KG1 (cell line): ENCODE results near the gene ZBTB7C.

Source experiments
- DNase-seq: peaks from one replicate; lab custom pipeline; 2025; lab: John Stamatoyannopoulos, UW

ZBTB7C gene

DNA sequence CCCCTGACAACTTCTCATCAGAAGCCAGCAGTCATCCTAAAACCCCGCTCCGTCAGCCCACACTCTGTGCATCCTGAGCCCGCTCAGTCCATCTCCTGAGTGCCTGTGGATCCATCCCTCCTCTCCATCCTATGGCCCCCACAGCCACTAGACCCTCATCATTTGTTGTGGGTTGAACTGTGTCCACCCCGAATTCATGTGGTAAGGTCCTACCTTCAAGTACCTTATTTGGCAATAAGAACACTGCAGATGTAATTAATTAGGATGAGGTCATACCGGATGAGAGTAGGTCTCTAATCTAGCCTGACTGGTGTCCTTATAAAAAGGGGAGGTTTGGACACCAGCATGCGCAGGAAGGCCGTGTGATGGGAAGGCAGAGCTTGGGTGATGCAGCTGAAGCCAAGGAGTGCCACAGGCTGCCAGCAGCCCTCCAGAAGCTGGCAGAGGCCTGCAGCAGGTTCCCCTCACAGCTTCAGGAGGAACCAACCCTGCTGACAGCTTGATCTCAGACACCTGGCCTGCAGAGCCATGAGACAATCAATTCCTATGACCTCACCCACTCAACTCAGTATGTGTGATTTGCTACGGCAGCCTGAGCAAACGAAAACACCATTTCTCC, 192.4 kb downstream of the ZBTB7C start:
- DNase-seq: no peak

DNA sequence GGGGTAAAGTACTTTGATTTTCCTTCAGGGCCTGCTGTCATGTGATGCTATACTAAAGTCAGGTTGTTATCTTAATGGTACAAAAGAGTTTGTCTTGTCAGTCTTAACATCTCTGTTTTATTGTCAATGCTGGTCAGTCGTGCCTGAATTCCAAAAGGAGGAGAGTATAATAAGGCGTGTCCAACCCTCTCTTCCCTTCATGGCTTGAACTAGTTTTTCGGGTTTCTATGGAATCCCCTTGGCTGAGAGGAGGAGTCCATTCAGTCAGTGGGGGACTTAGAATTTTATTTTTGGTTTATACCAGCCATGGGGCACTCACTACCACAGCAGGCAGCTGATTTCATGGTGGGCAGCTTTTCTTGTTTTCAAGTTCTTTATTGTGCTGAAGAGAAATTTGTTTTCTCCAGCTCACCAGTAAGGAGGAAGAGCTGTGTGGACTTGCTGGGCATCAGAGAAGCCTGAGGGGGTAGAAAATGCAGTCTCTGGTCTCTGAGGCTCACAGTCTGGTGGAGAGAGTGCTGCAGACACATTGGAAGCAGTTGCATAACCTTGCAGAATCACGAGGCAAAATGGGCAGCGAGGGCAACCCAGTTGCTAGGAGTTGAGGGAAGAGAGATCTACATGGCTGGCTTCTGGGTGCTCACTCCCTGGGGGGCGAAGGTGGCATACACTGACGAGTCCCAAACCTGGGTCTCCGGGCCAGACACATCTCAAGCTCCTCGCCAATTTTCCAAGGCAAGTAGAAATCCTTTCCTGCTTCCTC, 193.1 kb downstream of the ZBTB7C start:
- DNase-seq: no peak

DNA sequence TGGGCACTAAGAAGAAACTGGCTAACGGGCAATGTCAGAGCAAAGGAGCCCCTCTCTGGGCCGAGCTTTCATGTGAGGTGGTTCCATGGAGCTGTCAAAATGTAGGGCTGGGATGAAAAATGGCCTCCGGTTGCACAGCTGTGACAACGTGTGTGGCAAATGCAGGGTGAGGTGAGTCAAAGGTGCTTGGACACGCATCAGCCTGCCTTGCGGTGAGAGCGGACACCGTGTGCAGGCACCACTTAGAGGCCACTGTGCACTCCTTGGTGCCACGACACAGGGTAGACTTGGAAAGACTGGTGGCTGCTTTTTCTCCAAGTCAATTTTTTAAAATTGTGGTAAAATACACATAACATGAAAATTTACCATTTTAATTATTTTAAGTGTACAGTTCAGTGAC, 195.4 kb downstream of the ZBTB7C start:
- DNase-seq: no peak

DNA sequence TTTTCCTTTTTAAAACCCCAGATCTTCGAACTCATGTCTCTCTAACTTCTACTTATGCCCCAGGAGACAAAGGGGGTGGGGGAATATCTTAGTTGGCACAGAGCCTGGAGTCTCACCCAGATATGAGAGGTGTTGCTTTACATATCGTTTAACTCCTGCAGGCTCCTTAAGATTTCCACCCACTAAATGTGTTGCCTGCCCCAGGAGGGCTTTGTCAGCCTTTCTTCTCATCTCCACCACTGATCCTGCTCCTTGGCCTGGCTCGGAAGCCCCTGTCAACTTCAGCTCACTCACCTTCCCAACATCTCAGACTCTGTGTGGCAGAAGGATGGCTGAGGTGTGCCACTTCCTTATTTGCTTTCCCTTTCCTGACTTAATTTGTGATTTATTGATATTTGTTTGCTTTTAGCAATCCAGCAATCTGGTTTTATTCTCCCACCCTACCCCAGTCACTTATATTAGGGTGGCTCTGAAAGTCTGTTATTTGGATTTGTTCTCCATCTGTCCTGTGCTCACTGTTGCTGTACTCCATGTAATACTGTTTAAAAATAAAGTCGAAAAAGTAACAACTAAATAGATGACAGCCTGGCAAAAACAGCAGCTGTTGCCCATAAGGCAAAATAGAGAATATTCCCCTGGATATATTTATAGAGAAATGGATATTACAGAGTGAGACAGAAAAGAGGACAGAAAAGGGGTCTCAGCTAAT, 200.6 kb downstream of the ZBTB7C start:
- no peak for DNase-seq

DNA sequence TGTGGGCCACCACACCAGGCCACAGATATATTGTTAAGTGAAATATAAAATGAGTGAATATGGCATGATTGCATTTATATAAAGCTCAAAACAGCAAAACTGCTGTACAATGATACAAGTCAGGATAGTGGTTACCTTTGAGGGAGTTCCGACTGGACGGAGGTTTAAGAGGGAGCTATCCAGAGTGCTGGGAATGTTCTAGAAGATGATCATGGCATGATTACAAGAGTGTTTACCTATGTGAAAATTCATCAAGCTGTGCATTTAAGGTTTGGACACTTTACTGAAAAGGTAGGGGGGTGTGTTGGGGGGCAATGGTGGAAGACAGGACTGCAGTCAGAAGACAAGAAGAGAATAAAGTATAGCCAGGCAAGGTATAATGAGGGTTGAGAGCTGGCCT, 201.4 kb downstream of the ZBTB7C start:
- no peak for DNase-seq

DNA sequence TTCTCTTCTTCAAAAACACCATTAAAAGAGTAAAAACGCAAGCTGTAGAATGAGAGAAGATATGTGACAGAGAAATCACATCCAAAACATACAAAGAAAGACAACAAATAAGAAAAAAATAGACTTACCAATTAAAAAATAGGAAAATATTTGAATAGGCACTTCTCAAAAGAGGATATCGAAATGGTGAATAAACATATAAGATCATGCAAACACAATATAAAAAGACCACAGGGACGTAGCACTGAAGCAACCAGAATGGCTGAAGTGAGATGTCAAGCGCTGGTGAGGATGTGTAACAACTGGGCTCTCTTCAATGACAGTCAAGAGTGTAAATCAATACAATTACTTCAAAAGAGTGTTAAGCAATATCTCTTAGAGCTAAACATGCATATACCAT, 202.3 kb downstream of the ZBTB7C start:
- no peak for DNase-seq

DNA sequence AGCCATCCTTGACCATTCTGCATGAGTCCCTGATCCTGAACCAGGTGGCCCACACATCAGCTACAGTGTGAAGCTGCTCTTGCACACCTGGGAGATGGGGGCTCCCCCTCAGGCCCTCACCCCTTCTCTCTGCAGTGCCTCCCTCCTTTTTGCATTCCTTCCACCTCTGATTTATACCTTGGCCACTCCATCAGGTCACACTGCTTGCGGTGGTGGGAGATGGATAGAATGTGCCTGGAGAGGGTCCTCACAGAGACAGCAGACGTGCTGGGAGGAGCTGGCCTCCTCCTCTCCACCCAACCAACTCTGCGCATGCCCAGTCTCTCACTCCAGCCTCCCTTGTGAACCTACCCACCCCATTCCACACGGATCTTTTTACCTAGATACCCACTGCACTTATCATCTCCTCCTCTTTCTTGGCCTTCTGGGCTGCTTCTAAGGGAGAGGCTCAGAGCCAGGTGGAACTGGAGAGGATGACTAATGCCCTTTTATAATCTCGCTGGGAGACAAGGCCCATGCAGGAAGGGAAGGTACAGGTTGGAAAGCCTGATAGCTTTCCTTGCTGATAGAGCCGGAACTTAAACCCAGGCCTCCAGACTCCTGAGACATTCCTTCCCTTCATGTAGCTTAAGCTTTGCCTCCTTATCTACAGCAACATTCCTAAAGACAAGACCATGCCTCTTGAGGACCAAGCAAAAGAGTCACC, 205.1 kb downstream of the ZBTB7C start:
- no peak for DNase-seq

DNA sequence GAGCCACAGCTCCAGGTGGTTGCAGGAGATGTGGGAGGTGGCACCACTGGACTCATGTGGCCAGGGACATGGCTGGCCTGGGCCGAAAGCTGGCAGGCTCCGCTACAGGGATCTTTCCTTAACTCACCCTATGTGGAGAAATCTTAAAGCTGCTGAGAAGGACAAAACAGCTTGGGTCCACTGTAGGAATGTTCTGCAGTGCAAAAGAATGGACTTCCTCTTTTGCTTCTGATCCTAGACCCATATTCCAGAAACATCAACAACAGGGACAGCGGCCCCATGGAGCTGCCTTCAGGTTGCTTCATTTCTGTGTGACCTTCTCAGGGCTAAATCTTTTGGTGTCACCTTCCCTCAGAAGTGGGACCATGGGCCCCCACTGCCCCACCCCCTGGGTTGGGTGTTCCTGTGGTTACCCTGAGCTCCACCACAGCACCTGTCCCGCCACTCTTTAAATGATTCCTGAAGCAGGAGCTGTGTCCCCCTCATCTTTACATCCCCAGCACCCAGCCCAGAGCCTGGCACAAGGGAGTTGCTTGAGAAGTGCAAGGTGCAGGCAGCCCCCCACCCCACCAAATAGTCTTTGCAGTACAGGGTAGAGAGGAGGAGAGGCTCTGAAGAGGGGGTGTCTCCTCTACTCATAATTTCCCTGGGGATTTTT, 205.8 kb downstream of the ZBTB7C start:
- no peak for DNase-seq

DNA sequence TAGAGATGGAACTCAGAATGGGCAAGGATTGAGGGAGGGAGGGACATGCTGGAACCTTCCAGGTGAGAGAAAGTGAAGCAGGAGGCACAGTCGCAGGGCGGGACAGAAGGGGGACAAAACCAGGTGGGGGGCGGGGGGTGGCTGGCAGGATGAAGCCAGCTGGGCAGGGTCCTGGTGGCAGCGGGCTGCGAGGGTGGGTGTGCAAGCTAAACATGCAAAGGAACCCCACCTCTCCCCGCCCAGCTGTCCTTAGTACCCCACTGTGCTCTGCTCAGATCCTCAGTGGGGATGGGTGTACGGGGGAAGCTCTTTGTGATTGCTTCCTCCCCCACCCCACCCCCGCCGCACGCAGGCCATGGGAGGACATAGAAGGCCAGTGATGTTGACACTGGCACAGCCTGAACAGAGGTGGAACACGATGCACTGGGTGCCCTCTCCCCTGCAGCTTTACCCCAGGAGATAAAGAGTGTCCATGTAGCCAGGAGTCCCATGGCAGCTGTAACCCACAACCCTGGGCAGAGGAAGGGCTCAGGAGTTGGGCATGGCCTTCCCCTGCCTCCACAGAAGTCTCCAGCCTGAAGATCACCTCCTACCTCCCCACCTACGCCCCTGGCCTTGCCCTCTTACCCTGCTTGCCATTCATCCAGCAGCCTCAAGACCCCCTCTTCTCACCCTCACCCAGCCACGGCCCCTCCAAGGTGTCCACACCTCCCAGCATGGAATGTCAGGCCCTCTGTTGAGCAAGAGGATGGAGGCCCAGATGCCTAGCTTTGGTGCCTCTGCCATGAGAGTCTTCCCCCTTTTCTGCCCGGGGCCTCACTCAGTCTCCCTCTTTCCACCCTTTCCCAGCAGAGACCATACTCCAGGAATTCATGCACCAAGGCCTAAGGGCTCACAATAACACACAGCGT, 206.6 kb downstream of the ZBTB7C start:
- no peak for DNase-seq

DNA sequence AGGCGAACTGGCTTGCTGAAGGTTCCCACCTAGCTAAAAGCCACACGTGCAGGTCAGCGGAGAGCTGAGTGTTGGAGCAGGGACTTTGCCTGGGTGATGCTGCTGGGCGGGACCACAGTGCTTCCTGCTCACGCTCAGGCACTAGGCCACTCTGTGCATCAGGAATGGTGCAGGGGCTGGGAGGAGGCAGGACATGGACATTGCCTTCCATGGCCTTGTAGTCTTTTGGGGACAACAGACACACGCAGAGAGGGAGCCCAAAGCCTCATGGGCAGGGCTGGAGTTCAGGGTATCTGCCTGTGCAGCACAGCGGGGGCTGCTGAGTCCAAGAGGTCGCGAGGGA, 207.2 kb downstream of the ZBTB7C start:
- no peak for DNase-seq

DNA sequence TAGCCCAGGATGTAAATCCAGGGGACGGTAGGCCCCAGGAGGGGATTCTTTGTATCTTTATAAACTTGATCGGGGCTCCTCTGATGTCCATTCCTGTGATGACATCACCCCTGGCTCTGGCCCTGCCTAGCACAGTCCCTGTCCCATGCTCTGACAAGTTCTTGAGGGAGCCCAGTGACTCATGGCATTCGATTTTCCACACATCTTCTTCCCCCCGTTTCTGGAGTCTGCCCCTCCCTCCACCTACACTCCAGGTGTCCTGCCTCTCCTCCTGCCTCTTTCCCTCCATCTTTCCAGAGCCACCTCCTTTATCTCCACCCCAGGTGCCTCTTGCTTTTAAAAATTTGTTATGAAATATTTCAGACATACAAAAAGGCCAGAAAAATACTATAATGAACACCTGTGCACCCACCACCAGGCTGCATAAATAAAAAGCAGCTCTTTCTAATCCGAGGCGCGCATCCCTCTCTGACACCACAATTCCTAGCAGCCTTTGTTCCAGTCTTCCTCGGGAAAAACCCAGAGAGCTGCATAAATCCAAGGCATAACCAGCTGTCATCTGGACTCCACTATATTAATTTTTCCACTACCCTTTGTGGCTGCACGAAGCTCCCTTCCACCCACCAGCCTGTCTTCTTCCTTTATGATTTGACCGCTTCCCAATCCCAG, 207.7 kb downstream of the ZBTB7C start:
- no peak for DNase-seq

DNA sequence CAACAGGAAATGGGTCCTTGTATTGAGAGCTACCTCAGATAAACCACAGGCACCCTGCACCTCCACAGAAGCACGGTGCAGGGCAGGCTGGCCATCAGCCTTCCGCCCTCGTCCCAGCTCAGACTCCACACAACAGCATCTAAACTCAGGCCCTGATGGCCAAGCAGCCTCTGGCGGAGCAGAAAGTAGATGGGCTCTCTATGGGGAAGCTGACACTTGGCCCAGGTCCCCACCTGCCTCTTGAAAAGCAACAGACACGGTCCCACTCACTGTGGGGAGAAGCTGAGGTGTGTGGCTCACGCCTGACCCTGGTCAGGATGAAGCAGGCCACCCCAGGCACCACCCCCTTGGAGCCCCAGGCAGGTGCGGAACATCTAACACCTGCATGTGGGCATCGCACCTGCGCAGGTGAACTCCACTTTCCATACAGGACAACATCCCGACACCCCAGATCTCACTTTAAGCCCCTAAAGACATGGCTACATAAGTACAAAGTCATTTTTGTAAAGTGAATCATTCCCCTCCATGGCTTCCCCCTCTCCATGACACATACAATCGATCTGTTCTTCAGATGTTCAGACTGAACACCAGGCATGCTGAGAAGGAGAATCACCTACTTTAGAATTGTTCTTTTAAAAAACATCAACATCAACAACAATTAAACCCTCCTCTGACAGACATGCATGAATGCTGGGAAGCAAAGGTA, 208.4 kb downstream of the ZBTB7C start:
- no peak for DNase-seq

DNA sequence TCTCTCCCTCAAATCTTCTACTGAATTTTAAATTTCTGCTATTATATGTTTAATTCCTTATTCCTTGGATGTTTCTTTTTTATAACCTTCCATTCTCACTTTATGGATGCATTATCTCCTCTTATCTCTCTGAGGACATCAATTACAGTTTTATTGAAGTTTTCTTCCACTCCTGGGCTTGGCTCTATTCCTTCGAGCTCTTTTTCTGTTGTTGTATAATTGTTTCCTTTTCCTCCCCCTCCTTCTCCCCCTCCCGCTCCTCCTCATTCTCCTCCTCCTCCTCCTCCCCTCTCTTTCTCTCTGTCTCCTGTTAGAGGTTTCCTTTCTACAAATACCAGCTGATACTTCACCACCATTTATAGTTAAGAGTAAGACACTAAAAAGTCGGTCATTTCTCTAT, 209.8 kb downstream of the ZBTB7C start:
- DNase-seq: no peak

DNA sequence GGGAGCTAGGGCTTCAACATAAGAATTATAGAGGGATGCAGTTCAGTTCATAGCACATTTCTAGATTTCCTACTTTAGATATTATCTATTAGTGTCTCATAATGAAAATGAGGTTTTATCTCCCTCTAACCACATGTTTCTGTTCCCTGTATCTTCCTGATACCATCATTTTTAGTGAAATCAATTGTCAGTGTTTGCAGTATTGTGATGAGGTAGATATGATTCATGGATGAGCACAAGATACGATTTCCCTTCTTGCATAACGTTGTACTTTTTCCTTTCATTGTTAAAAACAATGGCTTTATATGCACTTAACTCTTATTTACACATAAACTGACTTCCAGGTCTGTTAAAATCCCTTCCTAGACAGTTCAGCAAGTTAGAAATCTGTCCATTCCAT, 211.4 kb downstream of the ZBTB7C start:
- DNase-seq: no peak

DNA sequence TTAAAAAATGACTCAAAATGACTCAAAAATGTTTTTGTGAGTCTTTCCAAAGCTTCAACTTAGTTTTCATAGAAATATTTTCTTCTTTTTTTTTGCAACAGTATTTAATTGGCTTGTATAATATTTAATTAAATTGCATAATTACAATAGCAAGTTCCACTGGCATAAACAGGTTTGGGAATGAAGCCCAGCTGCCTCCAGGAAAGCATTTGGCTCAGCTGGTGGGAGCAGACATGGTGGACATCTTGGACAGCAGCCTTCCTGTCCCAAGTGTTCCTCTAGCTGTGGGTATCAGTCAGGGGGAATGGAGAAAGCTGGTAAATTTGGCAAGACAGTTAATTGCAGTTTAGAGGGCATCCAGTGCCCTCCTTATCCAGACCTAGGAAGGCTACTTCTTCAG, 213.4 kb downstream of the ZBTB7C start:
- DNase-seq: no peak

DNA sequence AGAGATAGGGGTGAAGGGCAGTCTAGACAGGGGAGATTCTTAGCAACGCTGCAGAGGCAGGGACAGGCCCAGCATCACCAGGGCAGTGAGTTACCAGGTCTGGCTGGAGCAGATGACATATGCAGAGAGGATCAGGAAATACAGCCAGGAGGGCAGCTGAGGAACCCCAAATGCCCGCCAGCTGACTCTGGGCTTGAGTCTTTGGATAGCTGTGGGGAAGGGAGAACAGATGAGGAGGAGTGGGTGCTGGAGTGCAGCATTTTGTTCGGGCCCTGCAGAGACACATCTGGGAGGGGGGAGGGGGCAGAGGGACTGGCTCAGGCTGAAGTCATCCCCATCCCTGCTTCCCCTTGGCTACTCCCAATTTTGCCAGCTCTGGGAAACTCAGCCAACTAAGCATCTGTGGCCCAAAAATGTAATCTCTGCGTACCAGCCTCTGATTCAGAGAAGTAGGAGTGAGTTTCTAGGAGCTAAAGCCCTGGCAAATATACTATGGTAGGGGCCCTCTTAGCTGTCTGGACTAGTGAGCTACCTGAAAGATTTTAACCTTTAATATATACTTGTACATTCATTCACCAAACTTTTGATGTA, 214.5 kb downstream of the ZBTB7C start:
- DNase-seq: no peak

DNA sequence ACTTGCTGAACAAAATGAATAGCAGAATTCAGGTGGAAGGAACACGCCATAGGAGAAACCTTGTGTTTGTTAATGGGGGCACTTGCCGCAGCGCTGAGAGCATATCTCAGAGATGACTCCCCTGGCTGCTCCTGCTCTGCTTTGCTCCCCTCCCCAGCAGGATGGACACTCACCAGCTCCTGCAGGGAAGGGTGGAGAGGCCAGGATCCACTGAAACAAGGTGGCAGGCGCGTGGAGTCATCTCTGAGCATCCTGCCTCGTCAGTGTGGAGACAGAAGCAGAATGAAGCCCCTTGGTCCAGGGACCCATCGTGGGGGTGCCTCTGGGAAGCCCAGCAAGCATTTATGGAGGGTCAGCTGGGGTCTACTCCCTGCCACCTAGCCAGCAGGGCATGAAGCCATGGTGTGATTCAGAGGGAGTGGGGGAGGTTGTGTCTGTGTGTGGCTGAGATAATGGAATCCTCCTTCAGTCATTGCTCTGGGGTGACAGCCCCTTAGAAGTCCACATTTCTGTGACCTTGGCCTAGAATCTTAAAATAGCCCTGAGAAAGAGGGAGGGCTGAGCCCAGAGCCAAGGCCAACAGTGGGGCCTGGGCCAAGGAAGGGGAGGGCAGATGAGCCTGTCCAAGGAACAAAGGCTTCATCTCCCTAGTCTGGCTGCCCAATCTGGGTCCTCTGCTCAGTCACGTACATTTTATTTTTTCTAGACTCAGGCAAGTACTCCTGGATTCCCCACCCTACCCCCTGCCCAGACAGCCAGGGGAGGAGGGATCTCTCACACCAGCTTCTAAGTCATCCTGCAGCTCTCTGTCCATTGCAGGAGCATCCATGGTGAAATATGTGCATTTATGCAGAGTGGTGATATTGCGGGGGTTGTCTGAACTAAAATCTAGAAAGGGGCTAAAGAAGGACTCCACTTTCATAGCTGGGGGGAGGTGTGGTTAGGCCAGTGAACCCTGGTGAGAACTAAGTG, 215.4 kb downstream of the ZBTB7C start:
- no peak for DNase-seq

DNA sequence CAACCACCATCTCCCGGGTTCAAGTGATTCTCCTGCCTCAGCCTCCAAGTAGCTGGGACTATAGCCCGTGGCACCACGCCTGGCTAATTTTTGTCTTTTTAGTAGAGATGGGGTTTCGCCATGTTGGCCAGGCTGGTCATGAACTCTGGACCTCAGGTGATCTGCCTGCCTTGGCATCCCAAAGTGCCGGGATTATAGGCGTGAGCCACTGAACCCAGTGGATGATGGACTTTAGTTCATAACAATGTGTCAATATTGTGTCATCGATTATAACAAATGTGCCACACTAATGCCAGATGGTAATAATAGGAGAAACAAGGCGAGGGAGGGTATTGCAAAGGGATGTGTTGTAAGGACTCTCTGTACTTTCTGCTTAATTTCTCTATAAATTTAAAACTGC, 216.6 kb downstream of the ZBTB7C start:
- DNase-seq: no peak
